ENCODE measurements around the gene CS. TPM values are rescaled to one million over a fixed set of nuclear protein-coding genes. Genes with fewer than 3 reads are reported as not detected.

Gene CS
- total and polyA plus RNA-seq, 2 donors from 2014 or later: 105 to 166 TPM

- FAIRE-seq (no peak), DNase-seq (no peak)
- H3K36me3 ChIP-seq (ENCODE audit: control insufficient read depth in 2 of 3, insufficient read depth in 3 of 3, low read length in 3 of 3): peaks cover 0 to 4% (median 0%) of the 10 kb centered on the region in 3 donors
- H3K27me3 ChIP-seq (ENCODE audit: control insufficient read depth, insufficient read depth, low read length): no peaks in the 10 kb centered on the region
- no peak for TF ChIP-seq CTCF (IDR thresholded peaks at IDR 0.05; ENCODE audit: borderline replicate concordance, extremely low read depth, insufficient read depth)
- no peak overlapping the region for H3K4me3 ChIP-seq (ENCODE audit: low read length in 3 of 3)
- H3K9ac ChIP-seq (ENCODE audit: low read length in 3 of 3): no peak overlapping the region
- intact Hi-C loops (cut with DNase I): no loop called here
- no peak overlapping the region for H3K27ac ChIP-seq (ENCODE audit: low read depth in 2 of 2, low read length in 2 of 2)
- no peaks in the 10 kb centered on the region for H3K9me3 ChIP-seq (ENCODE audit: control insufficient read depth in 2 of 3, insufficient read depth in 1 of 3, low read length in 3 of 3)
- peaks cover 4 to 16% (median 8%) of the 10 kb centered on the region in 3 donors for H3K4me1 ChIP-seq (ENCODE audit: control insufficient read depth in 2 of 3, insufficient read depth in 2 of 3, low read depth in 1 of 3, low read length in 3 of 3)
Observed at GRCh38 chr12:56261503-56262232, 38.5 kb downstream of the CS start.

GRCh38 chr12:56260921-56261320 is 39.2 kb downstream of the CS start:
- Histone ChIP-seq H3K27me3 (ENCODE audit: control insufficient read depth, insufficient read depth, low read length) (no peaks in the 10 kb centered on the region), H3K36me3 (ENCODE audit: control insufficient read depth in 2 of 3, insufficient read depth in 3 of 3, low read length in 3 of 3) (peaks cover 0 to 9% (median 0%) of the 10 kb centered on the region in 3 donors), H3K9ac (ENCODE audit: low read length in 3 of 3) (no peak overlapping the region), H3K27ac (ENCODE audit: low read depth in 2 of 2, low read length in 2 of 2) (no peak overlapping the region), H3K9me3 (ENCODE audit: control insufficient read depth in 2 of 3, insufficient read depth in 1 of 3, low read length in 3 of 3) (no peaks in the 10 kb centered on the region), H3K4me3 (ENCODE audit: low read length in 3 of 3) (no peak overlapping the region), H3K4me1 (ENCODE audit: control insufficient read depth in 2 of 3, insufficient read depth in 2 of 3, low read depth in 1 of 3, low read length in 3 of 3) (peaks cover 4 to 13% (median 10%) of the 10 kb centered on the region in 3 donors)
- DNase-seq: no peak
- no peak for TF ChIP-seq CTCF (IDR thresholded peaks at IDR 0.05; ENCODE audit: borderline replicate concordance, extremely low read depth, insufficient read depth)
- FAIRE-seq: no peak
- intact Hi-C loops (cut with DNase I): no loop called here

- no peak for FAIRE-seq
- intact Hi-C loops (cut with DNase I): no loop called here
Observed at GRCh38 chr12:56260380-56260779, 39.8 kb downstream of the CS start.

More at GRCh38 chr12:56260380-56260779, 39.8 kb downstream of the CS start:
- Histone ChIP-seq H3K4me1 (ENCODE audit: control insufficient read depth in 2 of 3, insufficient read depth in 2 of 3, low read depth in 1 of 3, low read length in 3 of 3) (peaks cover 4 to 13% (median 10%) of the 10 kb centered on the region in 3 donors), H3K9me3 (ENCODE audit: control insufficient read depth in 2 of 3, insufficient read depth in 1 of 3, low read length in 3 of 3) (no peaks in the 10 kb centered on the region), H3K27me3 (ENCODE audit: control insufficient read depth, insufficient read depth, low read length) (no peaks in the 10 kb centered on the region), H3K36me3 (ENCODE audit: control insufficient read depth in 2 of 3, insufficient read depth in 3 of 3, low read length in 3 of 3) (peaks cover 0 to 14% (median 2%) of the 10 kb centered on the region in 3 donors), H3K27ac (ENCODE audit: low read depth in 2 of 2, low read length in 2 of 2) (no peak overlapping the region), H3K9ac (ENCODE audit: low read length in 3 of 3) (no peak overlapping the region), H3K4me3 (ENCODE audit: low read length in 3 of 3) (no peak overlapping the region)
- TF ChIP-seq CTCF (IDR thresholded peaks at IDR 0.05; ENCODE audit: borderline replicate concordance, extremely low read depth, insufficient read depth): no peak
- DNase-seq: no peak
